ENCODE data around the gene PLD1.
"Not testable (repeated sequence)": the region's sequence is repeated elsewhere in the genome, so short reads cannot be mapped to it uniquely, and the experiment has no call there.

Gene PLD1

DNA sequence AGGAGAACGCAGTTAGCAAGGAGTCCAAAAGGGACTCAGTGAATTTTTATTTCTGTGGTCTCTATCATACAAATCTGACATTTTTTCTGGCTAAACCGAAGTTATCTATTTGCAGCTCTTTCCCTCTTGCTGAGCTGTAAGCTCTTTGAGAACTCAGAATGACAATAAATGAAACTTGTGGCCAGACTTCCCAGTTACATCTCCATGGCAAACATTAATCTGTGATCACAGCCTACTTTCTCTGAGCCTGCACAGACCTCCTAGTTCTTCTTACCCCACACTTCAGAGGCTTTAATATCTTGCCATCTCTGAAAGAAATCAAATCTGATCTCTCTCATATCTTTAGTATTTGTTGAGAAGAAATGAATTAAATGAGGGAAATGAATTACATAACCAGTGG, 58.0 kb downstream of the PLD1 start:
- in situ Hi-C loops (cut with MboI; ENCODE audit: low sequenced_read_pairs, unreplicated experiment): no loop called here
- TF ChIP-seq CTCF (IDR thresholded peaks at IDR 0.05; ENCODE audit: borderline replicate concordance, control extremely low read depth, extremely low read depth, insufficient read depth, missing control alignments): no peak
- DNase-seq (ENCODE audit: low spot score): no peak

DNA sequence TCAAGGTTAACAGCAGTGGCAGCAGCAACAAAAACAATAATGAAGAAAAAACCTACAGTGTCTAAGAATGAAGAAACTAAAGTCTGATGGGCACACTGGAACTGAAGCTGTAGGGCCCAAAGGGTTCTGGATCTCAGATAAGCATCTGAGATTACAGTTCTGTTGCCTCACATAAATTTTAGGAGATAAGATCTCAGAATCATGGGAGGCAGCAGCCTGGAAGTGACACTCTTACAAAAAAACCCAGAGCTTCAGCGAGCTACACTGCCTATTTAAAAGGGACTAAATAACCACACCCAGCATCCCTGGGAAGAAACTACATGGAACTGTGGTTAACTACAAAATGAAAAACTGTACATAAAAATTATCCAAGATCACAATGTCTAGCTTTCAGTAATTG, 61.2 kb downstream of the PLD1 start:
- no peak for DNase-seq (ENCODE audit: low spot score)
- no peak for TF ChIP-seq CTCF (IDR thresholded peaks at IDR 0.05; ENCODE audit: borderline replicate concordance, control extremely low read depth, extremely low read depth, insufficient read depth, missing control alignments)
- in situ Hi-C loops (cut with MboI; ENCODE audit: low sequenced_read_pairs, unreplicated experiment): no loop called here

DNA sequence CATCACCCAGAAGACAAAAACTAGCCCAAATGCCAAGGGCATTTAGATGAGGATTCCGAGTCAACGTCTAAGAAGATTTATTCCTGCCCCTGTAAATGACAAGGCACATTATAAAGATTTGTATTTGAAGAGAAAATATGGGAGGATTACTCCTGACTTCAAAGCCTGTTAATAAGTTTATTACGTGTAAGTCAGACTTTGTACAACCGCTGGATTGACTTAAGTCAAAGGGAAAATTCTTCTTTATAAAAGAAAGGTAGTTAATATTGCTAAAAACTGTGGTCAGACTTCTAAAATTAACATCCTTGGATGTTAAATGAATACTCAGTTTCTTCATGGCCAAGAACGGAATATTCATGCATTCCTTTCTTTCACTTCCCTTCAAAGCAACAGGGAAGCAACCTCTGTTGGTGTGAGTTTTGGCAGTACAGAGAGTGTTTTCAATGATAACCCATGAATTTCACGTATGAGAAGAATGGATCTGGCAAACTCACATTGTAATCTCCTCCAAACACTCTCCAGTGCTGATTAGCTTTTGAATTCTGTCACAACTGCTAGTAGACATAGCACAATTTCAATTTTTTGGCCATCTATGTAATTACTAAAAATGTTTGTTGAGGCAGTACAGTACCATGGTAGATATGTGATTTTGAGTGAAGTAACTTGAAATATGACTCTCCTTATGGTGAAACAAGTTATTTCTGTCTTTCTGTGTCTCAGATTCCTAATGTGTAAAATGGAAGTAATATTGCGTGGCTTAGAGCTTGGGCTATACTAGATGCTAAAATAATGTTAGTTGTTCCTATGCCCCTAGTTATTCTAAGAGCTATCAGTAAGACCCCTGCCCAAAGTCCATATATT, 62.0 kb downstream of the PLD1 start:
- no peak for DNase-seq (ENCODE audit: low spot score)
- no peak for TF ChIP-seq CTCF (IDR thresholded peaks at IDR 0.05; ENCODE audit: borderline replicate concordance, control extremely low read depth, extremely low read depth, insufficient read depth, missing control alignments)
- in situ Hi-C loops (cut with MboI; ENCODE audit: low sequenced_read_pairs, unreplicated experiment): no loop called here

GRCh38 chr3:171747223-171747920, 62.9 kb downstream of the PLD1 start:
- DNase-seq (ENCODE audit: low spot score): no peak
- TF ChIP-seq CTCF (IDR thresholded peaks at IDR 0.05; ENCODE audit: borderline replicate concordance, control extremely low read depth, extremely low read depth, insufficient read depth, missing control alignments): no peak
- in situ Hi-C loops (cut with MboI; ENCODE audit: low sequenced_read_pairs, unreplicated experiment): no loop called here

GRCh38 chr3:171746320-171747222, 63.7 kb downstream of the PLD1 start:
- DNase-seq (ENCODE audit: low spot score); in situ Hi-C loops (cut with MboI; ENCODE audit: low sequenced_read_pairs, unreplicated experiment): not testable (repeated sequence)

- DNase-seq (ENCODE audit: low spot score): no peak
- in situ Hi-C loops (cut with MboI; ENCODE audit: low sequenced_read_pairs, unreplicated experiment): no loop called here
- TF ChIP-seq CTCF (IDR thresholded peaks at IDR 0.05; ENCODE audit: borderline replicate concordance, control extremely low read depth, extremely low read depth, insufficient read depth, missing control alignments): no peak
Measured at GRCh38 chr3:171745577-171746319, 64.5 kb downstream of the PLD1 start.
